Activated naive CD4-positive, alpha-beta T cell treated with anti-CD3 and anti-CD28 coated beads for 36 hours (primary cell): Measurements from ENCODE around the gene FTO. TPM values are rescaled to one million over a fixed set of nuclear protein-coding genes. Genes with fewer than 3 reads are reported as not detected.
A peak's percentile ranks its signal among the peaks of the same experiment; 100 is the strongest.

Experiments used
- CTCF ChIA-PET: fragments of 350-600 bp; sonication (Branson Sonifier 250); formaldehyde crosslinking; loops from one replicate; lab custom pipeline; 2021; ENCODE audit warnings: antibody characterized with exemption; lab: Charles Lee
- DNase-seq: peaks from one replicate; pipeline ENCODE4 v3.0.0-alpha.2; 2020
- H3K27ac Mint-ChIP-seq: one replicate; pipeline ENCODE4 v1.8.0; 2021; ENCODE audit warnings: mild to moderate bottlenecking, mixed read lengths
- H3K27me3 Mint-ChIP-seq: one replicate; pipeline ENCODE4 v1.8.0; 2021; ENCODE audit warnings: low read depth, mixed read lengths
- H3K36me3 Mint-ChIP-seq: one replicate; pipeline ENCODE4 v1.8.0; 2021; ENCODE audit warnings: low read depth, mixed read lengths
- H3K4me1 Mint-ChIP-seq: one replicate; pipeline ENCODE4 v1.8.0; 2021; ENCODE audit warnings: low read depth, mixed read lengths
- H3K4me3 Mint-ChIP-seq: one replicate; pipeline ENCODE4 v1.8.0; 2021; ENCODE audit warnings: mild to moderate bottlenecking, moderate library complexity, mixed read lengths
- H3K9me3 Mint-ChIP-seq: one replicate; pipeline ENCODE4 v1.8.0; 2021; ENCODE audit warnings: mixed read lengths
- intact Hi-C: fragments of 100-400 bp; cut with micrococcal nuclease; formaldehyde crosslinking; loops from one replicate; pipeline ENCODE4 v1.15.1; 2023
- total RNA-seq, 2 experiments: library from RNA; stranded (reverse); gene quantifications; one replicate each; pipeline ENCODE4 v1.2.3, GENCODE V29; 2021

The FTO gene
- total RNA-seq, result 10 to 100 TPM; 60.2 to 63.9 TPM

- intact Hi-C loops, result loop anchor here (1.0 to 10.0 kb wide), 7 partner anchors 40 to 1225 kb away; partner anchors contain the start of genes AKTIP and RBL2
- peaks cover 7% of the 10 kb centered on the region for H3K36me3 Mint-ChIP-seq
- H3K27me3 Mint-ChIP-seq, result no peaks in the 10 kb centered on the region
- CTCF ChIA-PET, result interaction anchor here (0.7 to 1.3 kb wide), 3 partner anchors 24 to 156 kb away, joined by 3 to 5 read pairs (median 4); no protein-coding TSS in a partner anchor
- peak within 1 kb of the TSS; percentile 89 for H3K27ac Mint-ChIP-seq
- DNase-seq, result peak; percentile 99
- H3K4me1 Mint-ChIP-seq, result peaks cover 30% of the 10 kb centered on the region
- no peaks in the 10 kb centered on the region for H3K9me3 Mint-ChIP-seq
- peak within 1 kb of the TSS; percentile 100 for H3K4me3 Mint-ChIP-seq
Measured at GRCh38 chr16:53703590-53704444, at the start of gene FTO, which contains the start of gene RPGRIP1L. FTO (plus strand) TSS chr16:53704156. RPGRIP1L (minus strand) TSS chr16:53703859; CDS start chr16:53700723, 3,136 bp downstream.

GRCh38 chr16:53654946-53655345, 49.0 kb upstream of the FTO start:
- Mint-ChIP-seq H3K9me3 (no peaks in the 10 kb centered on the region), H3K36me3 (peaks cover 26% of the 10 kb centered on the region), H3K27ac (no peak overlapping the region), H3K27me3 (no peaks in the 10 kb centered on the region), H3K4me1 (no peaks in the 10 kb centered on the region), H3K4me3 (no peak overlapping the region)
- intact Hi-C loops, result no loop called here
- no peak for DNase-seq
- CTCF ChIA-PET, result no interaction called here

- H3K4me1 Mint-ChIP-seq, result peaks cover 11% of the 10 kb centered on the region
- H3K9me3 Mint-ChIP-seq, result no peaks in the 10 kb centered on the region
- no peaks in the 10 kb centered on the region for H3K27me3 Mint-ChIP-seq
- DNase-seq, result no peak
- H3K36me3 Mint-ChIP-seq, result peaks cover 4% of the 10 kb centered on the region
- H3K4me3 Mint-ChIP-seq, result no peak overlapping the region
- intact Hi-C loops, result loop anchor here (10.0 kb wide), 1 partner anchor 143 kb away; no protein-coding TSS in a partner anchor
- no peak overlapping the region for H3K27ac Mint-ChIP-seq
- CTCF ChIA-PET, result no interaction called here
Measured at GRCh38 chr16:53662072-53662471, 41.9 kb upstream of the FTO start.

- H3K4me1 Mint-ChIP-seq, result peaks cover 11% of the 10 kb centered on the region
- no peak overlapping the region for H3K4me3 Mint-ChIP-seq
- intact Hi-C loops, result loop anchor here (1.0 to 10.0 kb wide), 2 partner anchors 79 to 140 kb away; no protein-coding TSS in a partner anchor
- CTCF ChIA-PET, result no interaction called here
- no peaks in the 10 kb centered on the region for H3K27me3 Mint-ChIP-seq
- no peaks in the 10 kb centered on the region for H3K9me3 Mint-ChIP-seq
- no peak overlapping the region for H3K27ac Mint-ChIP-seq
- no peaks in the 10 kb centered on the region for H3K36me3 Mint-ChIP-seq
- peak; percentile 38 for DNase-seq
Measured at GRCh38 chr16:53664724-53665345, 39.1 kb upstream of the FTO start.

- H3K36me3 Mint-ChIP-seq, result no peaks in the 10 kb centered on the region
- no peaks in the 10 kb centered on the region for H3K9me3 Mint-ChIP-seq
- CTCF ChIA-PET, result no interaction called here
- no peak overlapping the region for H3K27ac Mint-ChIP-seq
- no peaks in the 10 kb centered on the region for H3K27me3 Mint-ChIP-seq
- peaks cover 11% of the 10 kb centered on the region for H3K4me1 Mint-ChIP-seq
- no peak overlapping the region for H3K4me3 Mint-ChIP-seq
- intact Hi-C loops, result loop anchor here (10.0 kb wide), 1 partner anchor 138 kb away; no protein-coding TSS in a partner anchor
- DNase-seq, result no peak
Measured at GRCh38 chr16:53666786-53667415, 37.1 kb upstream of the FTO start.

GRCh38 chr16:53668869-53669268, 35.1 kb upstream of the FTO start:
- no peak overlapping the region for H3K4me3 Mint-ChIP-seq
- H3K4me1 Mint-ChIP-seq, result peaks cover 11% of the 10 kb centered on the region
- no peak overlapping the region for H3K27ac Mint-ChIP-seq
- intact Hi-C loops, result loop anchor here (10.0 kb wide), 1 partner anchor 136 kb away; no protein-coding TSS in a partner anchor
- DNase-seq, result no peak
- H3K9me3 Mint-ChIP-seq, result no peaks in the 10 kb centered on the region
- no peaks in the 10 kb centered on the region for H3K27me3 Mint-ChIP-seq
- CTCF ChIA-PET, result no interaction called here
- no peaks in the 10 kb centered on the region for H3K36me3 Mint-ChIP-seq

GRCh38 chr16:53672461-53672860, 31.5 kb upstream of the FTO start:
- H3K9me3 Mint-ChIP-seq, result no peaks in the 10 kb centered on the region

GRCh38 chr16:53673189-53673588, 30.8 kb upstream of the FTO start:
- H3K27ac Mint-ChIP-seq, result no peak overlapping the region
- H3K4me3 Mint-ChIP-seq, result no peak overlapping the region
- DNase-seq, result no peak
- intact Hi-C loops, result no loop called here
- H3K27me3 Mint-ChIP-seq, result no peaks in the 10 kb centered on the region
- H3K36me3 Mint-ChIP-seq, result no peaks in the 10 kb centered on the region
- H3K9me3 Mint-ChIP-seq, result no peaks in the 10 kb centered on the region
- H3K4me1 Mint-ChIP-seq, result no peaks in the 10 kb centered on the region
- CTCF ChIA-PET, result no interaction called here

More at GRCh38 chr16:53672461-53672860, 31.5 kb upstream of the FTO start:
- intact Hi-C loops, result no loop called here
- Mint-ChIP-seq H3K27me3 (no peaks in the 10 kb centered on the region), H3K4me1 (no peaks in the 10 kb centered on the region), H3K4me3 (no peak overlapping the region), H3K36me3 (no peaks in the 10 kb centered on the region), H3K27ac (no peak overlapping the region)
- no peak for DNase-seq
- CTCF ChIA-PET, result no interaction called here

GRCh38 chr16:53678155-53678554, 25.8 kb upstream of the FTO start:
- no peaks in the 10 kb centered on the region for H3K9me3 Mint-ChIP-seq
- H3K4me1 Mint-ChIP-seq, result no peaks in the 10 kb centered on the region
- no peak overlapping the region for H3K27ac Mint-ChIP-seq
- no peak overlapping the region for H3K4me3 Mint-ChIP-seq
- intact Hi-C loops, result no loop called here
- peaks cover 8% of the 10 kb centered on the region for H3K36me3 Mint-ChIP-seq
- CTCF ChIA-PET, result interaction anchor here (0.6 kb wide), 1 partner anchor 64 kb away, joined by 4 read pairs; no protein-coding TSS in a partner anchor
- H3K27me3 Mint-ChIP-seq, result no peaks in the 10 kb centered on the region
- no peak for DNase-seq

- no peak for DNase-seq
- Mint-ChIP-seq H3K36me3 (peaks cover 14% of the 10 kb centered on the region), H3K27me3 (no peaks in the 10 kb centered on the region), H3K4me1 (no peaks in the 10 kb centered on the region), H3K4me3 (no peak overlapping the region), H3K27ac (no peak overlapping the region), H3K9me3 (no peaks in the 10 kb centered on the region)
- intact Hi-C loops, result no loop called here
- CTCF ChIA-PET, result no interaction called here
Measured at GRCh38 chr16:53678756-53679343, 25.1 kb upstream of the FTO start.

GRCh38 chr16:53680756-53681155, 23.2 kb upstream of the FTO start:
- H3K4me1 Mint-ChIP-seq, result no peaks in the 10 kb centered on the region
- DNase-seq, result no peak
- peaks cover 26% of the 10 kb centered on the region for H3K36me3 Mint-ChIP-seq
- no peak overlapping the region for H3K4me3 Mint-ChIP-seq
- no peaks in the 10 kb centered on the region for H3K9me3 Mint-ChIP-seq
- intact Hi-C loops, result no loop called here
- H3K27me3 Mint-ChIP-seq, result no peaks in the 10 kb centered on the region
- CTCF ChIA-PET, result no interaction called here
- H3K27ac Mint-ChIP-seq, result no peak overlapping the region

GRCh38 chr16:53681354-53681753, 22.6 kb upstream of the FTO start:
- no peak overlapping the region for H3K27ac Mint-ChIP-seq
- intact Hi-C loops, result no loop called here
- CTCF ChIA-PET, result no interaction called here
- no peak overlapping the region for H3K4me3 Mint-ChIP-seq
- H3K36me3 Mint-ChIP-seq, result peaks cover 28% of the 10 kb centered on the region
- H3K4me1 Mint-ChIP-seq, result no peaks in the 10 kb centered on the region
- no peaks in the 10 kb centered on the region for H3K9me3 Mint-ChIP-seq
- H3K27me3 Mint-ChIP-seq, result no peaks in the 10 kb centered on the region
- no peak for DNase-seq
